H1 (cell line): Measurements from ENCODE around the gene MDC1. TPM values are rescaled to one million over a fixed set of nuclear protein-coding genes. Genes with fewer than 3 reads are reported as not detected.
"Not testable (repeated sequence)": the region's sequence is repeated elsewhere in the genome, so short reads cannot be mapped to it uniquely, and the experiment has no call there.

ENCODE experiments used
- CTCF ChIA-PET: fragments of 300-600 bp; sonication (Branson Sonifier 250); formaldehyde crosslinking; loops from one replicate; lab custom pipeline; 2021; ENCODE audit not compliant: partially characterized antibody; lab: Charles Lee
- POLR2A ChIA-PET: fragments of 300-600 bp; sonication (Branson Sonifier 250); formaldehyde crosslinking; loops from one replicate; lab custom pipeline; 2021; ENCODE audit warnings: inconsistent platforms; ENCODE audit not compliant: partially characterized antibody; lab: Charles Lee
- DNase-seq, 2 experiments: peaks; one replicate each; pipeline versions ENCODE4 v3.0.0 to v3.0.0-alpha.2; 2010 to 2022; ENCODE audit warnings: low spot score in 2 of 2, low read depth in 1 of 2, mixed read lengths in 1 of 2
- FAIRE-seq: peaks from 2 replicates; lab custom pipeline; 2011; peaks lifted over from hg19 to GRCh38; lab: Jason Lieb, UNC
- H2AFZ ChIP-seq: 2 replicates; pipeline ENCODE4 v1.8.1; 2012; ENCODE audit warnings: low read length, inconsistent platforms
- H2AK5ac ChIP-seq: 2 replicates; pipeline ENCODE4 v1.6.1; 2013; ENCODE audit warnings: low read depth, low read length
- H2BK120ac ChIP-seq: replicated peaks from 2 replicates; pipeline ENCODE3; 2013; ENCODE audit warnings: low read depth, low read length, inconsistent platforms
- H2BK12ac ChIP-seq: 2 replicates; pipeline ENCODE4 v1.6.1; 2013; ENCODE audit warnings: low read depth, low read length
- H2BK15ac ChIP-seq: 2 replicates; pipeline ENCODE4 v1.6.1; 2013; ENCODE audit warnings: low read length
- H2BK20ac ChIP-seq: 2 replicates; pipeline ENCODE4 v1.6.1; 2013; ENCODE audit warnings: low read length
- H2BK5ac ChIP-seq: 2 replicates; pipeline ENCODE4 v1.6.1; 2013; ENCODE audit warnings: low read depth, low read length
- H3K14ac ChIP-seq: 2 replicates; pipeline ENCODE4 v1.6.1; 2013; ENCODE audit warnings: inconsistent platforms; ENCODE audit not compliant: insufficient read length
- H3K18ac ChIP-seq: 2 replicates; pipeline ENCODE4 v1.6.1; 2013; ENCODE audit warnings: low read length; ENCODE audit errors: extremely low read depth
- H3K23ac ChIP-seq: 2 replicates; pipeline ENCODE4 v1.6.1; 2013; ENCODE audit warnings: inconsistent platforms; ENCODE audit not compliant: insufficient read length
- H3K23me2 ChIP-seq: 2 replicates; pipeline ENCODE4 v1.6.1; 2013; ENCODE audit warnings: low read depth, low read length
- H3K27ac ChIP-seq: 2 replicates; pipeline ENCODE4 v1.6.1; 2011; ENCODE audit warnings: low read depth, low read length, inconsistent platforms
- H3K27me3 ChIP-seq, 4 experiments: replicated peaks in 1 of 4; 1 replicate in 1 of 4; 2 replicates in 3 of 4; pipeline versions ENCODE4 v1.6.1 to v1.8.1; 2011 to 2013; ENCODE audit warnings: low read length in 3 of 4, mild to moderate bottlenecking in 3 of 4, inconsistent platforms in 2 of 4, mixed read lengths in 2 of 4, moderate library complexity in 1 of 4; ENCODE audit not compliant: control insufficient read depth in 3 of 4, insufficient read depth in 3 of 4; ENCODE audit errors: extremely low read depth in 1 of 4
- H3K36me3 ChIP-seq, 4 experiments: 2 replicates each; pipeline versions ENCODE4 v1.6.1 to v1.8.1; 2011 to 2013; ENCODE audit warnings: mild to moderate bottlenecking in 4 of 4, low read length in 3 of 4, moderate library complexity in 2 of 4, control low read depth in 1 of 4, inconsistent platforms in 1 of 4; ENCODE audit not compliant: insufficient read depth in 4 of 4, control insufficient read depth in 2 of 4
- H3K4ac ChIP-seq: replicated peaks from 2 replicates; pipeline ENCODE3; 2013; ENCODE audit warnings: low read length, low read depth, mixed read lengths, inconsistent platforms; ENCODE audit not compliant: insufficient read length
- H3K4me1 ChIP-seq, 4 experiments: replicated peaks in 1 of 4; 1 replicate in 1 of 4; 2 replicates in 3 of 4; pipeline versions ENCODE4 v1.6.1 to v1.8.1; 2011 to 2013; ENCODE audit warnings: low read length in 3 of 4, inconsistent platforms in 2 of 4, mixed read lengths in 1 of 4; ENCODE audit not compliant: insufficient read depth in 4 of 4, control insufficient read depth in 3 of 4
- H3K4me2 ChIP-seq, 2 experiments: 2 replicates each; pipeline versions ENCODE4 v1.6.1 to v1.8.1; 2011 to 2013; ENCODE audit warnings: low read depth in 2 of 2, low read length in 2 of 2, control low read depth in 1 of 2, inconsistent platforms in 1 of 2, mild to moderate bottlenecking in 1 of 2; ENCODE audit not compliant: insufficient read depth in 1 of 2
- H3K4me3 ChIP-seq, 4 experiments: fragments of 200-600, 300-600 bp in 1 of 4; sonication (generic), shearing (Covaris generic), sonication (Bioruptor Twin) in 1 of 4; 2 replicates each; pipeline versions ENCODE4 v1.5.1 to v1.8.1; 2011 to 2016; ENCODE audit warnings: low read length in 4 of 4, low read depth in 3 of 4, control low read depth in 2 of 4, inconsistent platforms in 2 of 4, mild to moderate bottlenecking in 2 of 4, mixed read lengths in 1 of 4, moderate library complexity in 1 of 4; ENCODE audit not compliant: insufficient read depth in 2 of 4; ENCODE audit errors: extremely low read depth in 1 of 4
- H3K56ac ChIP-seq: replicated peaks from 2 replicates; pipeline ENCODE3; 2013; ENCODE audit warnings: low read depth, mild to moderate bottlenecking, mixed read lengths, low read length, inconsistent platforms; ENCODE audit not compliant: insufficient read length
- H3K79me1 ChIP-seq: 2 replicates; pipeline ENCODE4 v1.6.1; 2013; ENCODE audit warnings: low read depth, low read length, control low read depth
- H3K79me2 ChIP-seq, 2 experiments: 2 replicates each; pipeline versions ENCODE4 v1.6.1 to v1.8.1; 2012 to 2013; ENCODE audit warnings: low read length in 2 of 2, mild to moderate bottlenecking in 2 of 2, inconsistent platforms in 1 of 2; ENCODE audit not compliant: insufficient read depth in 2 of 2, control insufficient read depth in 1 of 2
- H3K9ac ChIP-seq, 4 experiments: replicated peaks in 1 of 4; 1 replicate in 1 of 4; 2 replicates in 3 of 4; pipeline versions ENCODE4 v1.6.1 to v1.8.1; 2011 to 2013; ENCODE audit warnings: low read depth in 3 of 4, low read length in 3 of 4, control low read depth in 2 of 4, mild to moderate bottlenecking in 2 of 4, moderate library complexity in 2 of 4, inconsistent platforms in 1 of 4; ENCODE audit errors: extremely low read depth in 1 of 4
- H3K9me3 ChIP-seq, 2 experiments: 2 replicates each; pipeline versions ENCODE4 v1.6.1 to v1.8.1; 2012 to 2013; ENCODE audit warnings: mild to moderate bottlenecking in 2 of 2, moderate library complexity in 2 of 2, control low read depth in 1 of 2, inconsistent platforms in 1 of 2, low read depth in 1 of 2, low read length in 1 of 2, mixed read lengths in 1 of 2; ENCODE audit not compliant: insufficient read depth in 2 of 2
- H4K20me1 ChIP-seq, 2 experiments: replicated peaks in 1 of 2; 2 replicates each; pipeline versions ENCODE3 to v1.8.1; 2011 to 2013; ENCODE audit warnings: inconsistent platforms in 2 of 2, low read length in 2 of 2, mild to moderate bottlenecking in 1 of 2; ENCODE audit not compliant: insufficient read depth in 2 of 2, control insufficient read depth in 1 of 2
- H4K5ac ChIP-seq: 2 replicates; pipeline ENCODE4 v1.6.1; 2013; ENCODE audit warnings: low read length, low read depth, mixed read lengths, inconsistent platforms; ENCODE audit not compliant: insufficient read length
- H4K8ac ChIP-seq: 2 replicates; pipeline ENCODE4 v1.8.0; 2013; ENCODE audit warnings: mild to moderate bottlenecking, moderate library complexity, low read length, inconsistent platforms; ENCODE audit not compliant: insufficient read depth; ENCODE audit errors: extremely low read depth
- H4K91ac ChIP-seq: replicated peaks from 2 replicates; pipeline ENCODE3; 2013; ENCODE audit warnings: low read length, mixed read lengths, inconsistent platforms; ENCODE audit not compliant: insufficient read length
- POLR2A ChIP-seq, 2 experiments: IDR thresholded peaks; 1 replicate in 1 of 2; 2 replicates in 1 of 2; pipeline ENCODE4 v1.6.1; 2011; ENCODE audit warnings: low read depth in 2 of 2, low read length in 2 of 2, mild to moderate bottlenecking in 2 of 2; ENCODE audit errors: control extremely low read depth in 1 of 2
- POLR2AphosphoS5 ChIP-seq: IDR thresholded peaks from 2 replicates; pipeline ENCODE4 v1.6.1; 2011; ENCODE audit warnings: low read depth, low read length
- WGBS, 2 experiments: shearing (Covaris generic) in 1 of 2; methylation state at CpG; one replicate each; pipeline versions ENCODE4 v1.1.6 to v1.1.7; 2013 to 2015; ENCODE audit warnings: low lambda C conversion rate in 2 of 2, mixed read lengths in 2 of 2, inconsistent platforms in 1 of 2, low coverage in 1 of 2, missing lambda C conversion rate in 1 of 2; ENCODE audit not compliant: insufficient replicate concordance in 2 of 2, insufficient coverage in 1 of 2, insufficient read length in 1 of 2; ENCODE audit errors: extremely low coverage in 1 of 2, missing lambda C conversion rate in 1 of 2; 5-methylcytosine and 5-hydroxymethylcytosine counted together
- polyA plus RNA-seq, 7 experiments: library from polyadenylated mRNA; depleted of rRNA in 3 of 7; stranded (reverse) in 5 of 7; unstranded in 2 of 7; fragments of >200 nt in 5 of 7; fragments of 200-250 nt in 2 of 7; gene quantifications; 1 replicate in 5 of 7; 2 replicates in 1 of 7; 4 replicates in 1 of 7; pipeline versions ENCODE4 v1.2.1 to v1.2.3, GENCODE V29; 2011 to 2013; ENCODE audit warnings: missing spikeins in 2 of 7, mixed read lengths in 2 of 7
- total RNA-seq: library from RNA; stranded (reverse); fragmentation: NEBNext Ultra II Directional; extraction: Animal tissue kit (Norgen Biotek cat#: 25700); gene quantifications from 2 replicates; pipeline ENCODE4 v1.2.1, GENCODE V29; 2021

MDC1 gene
- total and polyA plus RNA-seq, 2 of the 8 experiments (the other 6 are each of a cell fraction or from before 2014, with no cell fraction given) = 29.9 to 81.1 TPM

GRCh38 chr6:30723159-30723842, 6.2 kb upstream of the MDC1 start:
- not testable (repeated sequence) for FAIRE-seq, H3K18ac ChIP-seq, H3K79me1 ChIP-seq, H2BK120ac ChIP-seq, DNase-seq, H3K4ac ChIP-seq, H3K4me1 ChIP-seq, H4K91ac ChIP-seq, H4K8ac ChIP-seq, H3K23ac ChIP-seq, H2AFZ ChIP-seq, H2BK20ac ChIP-seq, H4K5ac ChIP-seq, H3K27me3 ChIP-seq, H3K56ac ChIP-seq, H3K27ac ChIP-seq, H3K9ac ChIP-seq, H3K23me2 ChIP-seq, H3K14ac ChIP-seq, H2AK5ac ChIP-seq, H2BK5ac ChIP-seq, H2BK15ac ChIP-seq, H3K9me3 ChIP-seq, H2BK12ac ChIP-seq
- peak overlapping the region in 1 of 2 experiments; percentile 73; a peak in 3 of 4 replicates for H3K4me2 ChIP-seq
- H4K20me1 ChIP-seq = peaks cover 8 to 22% of the 10 kb centered on the region in 2 experiments
- H3K79me2 ChIP-seq = peaks cover 6 to 39% of the 10 kb centered on the region in 2 experiments
- POLR2A ChIA-PET = interaction anchor here (1.2 to 35.9 kb wide), 17 partner anchors 13 to 159 kb away, joined by 3 to 732 read pairs (median 9); partner anchors contain the start of genes ATAT1, DHX16, FLOT1 and IER3
- CTCF ChIA-PET = interaction anchor here (0.6 to 8.2 kb wide), 26 partner anchors 9 to 241 kb away, joined by 3 to 61 read pairs (median 6); partner anchors contain the start of genes DHX16 and FLOT1
- peak overlapping the region in 1 of 4 experiments; percentile 100; a peak in 1 of 8 replicates for H3K4me3 ChIP-seq
- TF ChIP-seq POLR2A (IDR thresholded peaks at IDR 0.05; ENCODE audit: control extremely low read depth in 1 of 2, low read depth in 2 of 2, low read length in 2 of 2) = peak; percentile 33 to 47; a peak in 2 of 3 replicates
- peak; percentile 77 for TF ChIP-seq POLR2AphosphoS5
- peaks cover 21 to 48% (median 33%) of the 10 kb centered on the region in 4 experiments for H3K36me3 ChIP-seq
- 91% methylated on average over 16 of the region's 16 CpGs; no CpG with 5 or more reads in 1 of the 2 experiments for WGBS, 2 experiments
